A172 (cell line): ENCODE results near the gene MMP3. TPM values are rescaled to one million over a fixed set of nuclear protein-coding genes. Genes with fewer than 3 reads are reported as not detected.

Experiments used
- DNase-seq: peaks from one replicate; pipeline ENCODE4 v3.0.0-alpha.2; 2015; ENCODE audit warnings: low spot score
- total RNA-seq: library from RNA; depleted of rRNA; stranded (reverse); fragments of >200 nt; shearing (Covaris generic); gene quantifications from 2 replicates; pipeline ENCODE4 v1.2.3, GENCODE V29; 2014; rRNA removed

Gene MMP3
- total RNA-seq, 1 experiment from 2014 or later = 20.0 TPM

- DNase-seq = peak; percentile 16
Measured at GRCh38 chr11:102791271-102792036, 52.0 kb downstream of the MMP3 start.

- no peak for DNase-seq
Measured at GRCh38 chr11:102788334-102788995, 54.9 kb downstream of the MMP3 start.

Other genes starting within 250 kb of the MMP3 start
- 0.07 TPM in 1 of 2 replicates, not detected in the other for gene MMP20, start 218.3 kb downstream of the MMP3 start, total RNA-seq
- not detected in 2 replicates for gene MMP27, start 137.8 kb downstream of the MMP3 start, total RNA-seq
- gene MMP8, start 118.7 kb downstream of the MMP3 start, total RNA-seq = not detected in 2 replicates
- 2.5 and 6.4 TPM in 2 replicates for gene MMP10, start 63.0 kb downstream of the MMP3 start, total RNA-seq
- gene MMP1, start 45.4 kb downstream of the MMP3 start, total RNA-seq = 12.9 and 19.7 TPM in 2 replicates
- gene MMP12, start 31.4 kb upstream of the MMP3 start, total RNA-seq = 0.10 TPM in 2 replicates
- gene MMP13, start 112.1 kb upstream of the MMP3 start, total RNA-seq = 2.3 and 4.2 TPM in 2 replicates
- gene DCUN1D5, start 248.6 kb upstream of the MMP3 start, total RNA-seq = 75.1 and 97.4 TPM in 2 replicates